Measurements from ENCODE around the gene AP3D1. TPM values are rescaled to one million over a fixed set of nuclear protein-coding genes. Genes with fewer than 3 reads are reported as not detected.
A peak's percentile ranks its signal among the peaks of the same experiment; 100 is the strongest.

Gene AP3D1
- total and polyA plus RNA-seq, 11 donors, result 63.1 to 124 (median 103) TPM

GRCh38 chr19:2199215-2199614 is 47.8 kb upstream of the AP3D1 start:
- 64 to 73% (median 69%) methylated on average over 5 to 18 of the region's 18 CpGs for WGBS, 4 donors
- ATAC-seq, result peak in 3 of 4 donors; percentile 54 to 67 (median 57)

GRCh38 chr19:2198317-2198716 is 47.0 kb upstream of the AP3D1 start:
- WGBS, 4 donors, result 82 to 89% (median 87%) methylated on average over 15 to 22 of the region's 22 CpGs
- no peak for ATAC-seq
- Histone ChIP-seq H3K4me1 (peaks cover 0 to 7% (median 0%) of the 10 kb centered on the region in 12 donors), H3K27ac (no peak overlapping the region), H3K27me3 (no peaks in the 10 kb centered on the region), H3K36me3 (peaks cover 0 to 74% (median 38%) of the 10 kb centered on the region in 9 donors), H3K4me3 (no peak overlapping the region), H3K9me3 (no peaks in the 10 kb centered on the region)
- DNase-seq, result no peak
- intact Hi-C loops (cut with DNase I), result no loop called here
- no peak for TF ChIP-seq CTCF (IDR thresholded peaks at IDR 0.05)
- TF ChIP-seq POLR2A (IDR thresholded peaks at IDR 0.05), result no peak

More at GRCh38 chr19:2199215-2199614, 47.8 kb upstream of the AP3D1 start:
- TF ChIP-seq CTCF (IDR thresholded peaks at IDR 0.05), result peak in 9 of 12 donors; percentile 21 to 50 (median 29)
- TF ChIP-seq POLR2A (IDR thresholded peaks at IDR 0.05), result no peak
- Histone ChIP-seq H3K27me3 (no peaks in the 10 kb centered on the region), H3K27ac (no peak overlapping the region), H3K4me3 (no peak overlapping the region), H3K4me1 (peaks cover 0 to 7% (median 0%) of the 10 kb centered on the region in 12 donors), H3K9me3 (no peaks in the 10 kb centered on the region), H3K36me3 (peaks cover 0 to 71% (median 36%) of the 10 kb centered on the region in 9 donors)
- intact Hi-C loops (cut with DNase I), result no loop called here
- no peak for DNase-seq

- no peak overlapping the region for H3K4me3 ChIP-seq
- no peaks in the 10 kb centered on the region for H3K9me3 ChIP-seq
- WGBS, 4 donors, result 91 to 100% (median 92%) methylated on average over 9 to 15 of the region's 15 CpGs
- peaks cover 0 to 73% (median 40%) of the 10 kb centered on the region in 9 donors for H3K36me3 ChIP-seq
- H3K4me1 ChIP-seq, result peaks cover 0 to 7% (median 0%) of the 10 kb centered on the region in 12 donors
- intact Hi-C loops (cut with DNase I), result no loop called here
- ATAC-seq (no peak), DNase-seq (no peak)
- no peak overlapping the region for H3K27ac ChIP-seq
- H3K27me3 ChIP-seq, result no peaks in the 10 kb centered on the region
- TF ChIP-seq CTCF (IDR thresholded peaks at IDR 0.05) (no peak), POLR2A (IDR thresholded peaks at IDR 0.05) (no peak)
These were observed 45.9 kb upstream of the AP3D1 start for GRCh38 chr19:2197270-2197669.

- no peak for ATAC-seq
- Histone ChIP-seq H3K4me3 (no peak overlapping the region), H3K27ac (no peak overlapping the region), H3K36me3 (peaks cover 0 to 75% (median 53%) of the 10 kb centered on the region in 9 donors), H3K27me3 (no peaks in the 10 kb centered on the region), H3K9me3 (no peaks in the 10 kb centered on the region), H3K4me1 (peaks cover 0 to 7% (median 0%) of the 10 kb centered on the region in 12 donors)
- 96% methylated on average over 18 to 19 of the region's 19 CpGs for WGBS, 4 donors
- intact Hi-C loops (cut with DNase I), result no loop called here
- DNase-seq, result no peak
- TF ChIP-seq CTCF (IDR thresholded peaks at IDR 0.05) (no peak), POLR2A (IDR thresholded peaks at IDR 0.05) (no peak)
These were observed 44.5 kb upstream of the AP3D1 start for GRCh38 chr19:2195914-2196313.
